IPS DF 4.7 (cell line): ENCODE measurements around the gene FNDC3B.

Experiments used
- DNase-seq: peaks from one replicate; pipeline ENCODE4 v3.0.0-alpha.2; 2013; ENCODE audit warnings: low spot score; ENCODE audit errors: extremely low read depth

The FNDC3B gene

DNA sequence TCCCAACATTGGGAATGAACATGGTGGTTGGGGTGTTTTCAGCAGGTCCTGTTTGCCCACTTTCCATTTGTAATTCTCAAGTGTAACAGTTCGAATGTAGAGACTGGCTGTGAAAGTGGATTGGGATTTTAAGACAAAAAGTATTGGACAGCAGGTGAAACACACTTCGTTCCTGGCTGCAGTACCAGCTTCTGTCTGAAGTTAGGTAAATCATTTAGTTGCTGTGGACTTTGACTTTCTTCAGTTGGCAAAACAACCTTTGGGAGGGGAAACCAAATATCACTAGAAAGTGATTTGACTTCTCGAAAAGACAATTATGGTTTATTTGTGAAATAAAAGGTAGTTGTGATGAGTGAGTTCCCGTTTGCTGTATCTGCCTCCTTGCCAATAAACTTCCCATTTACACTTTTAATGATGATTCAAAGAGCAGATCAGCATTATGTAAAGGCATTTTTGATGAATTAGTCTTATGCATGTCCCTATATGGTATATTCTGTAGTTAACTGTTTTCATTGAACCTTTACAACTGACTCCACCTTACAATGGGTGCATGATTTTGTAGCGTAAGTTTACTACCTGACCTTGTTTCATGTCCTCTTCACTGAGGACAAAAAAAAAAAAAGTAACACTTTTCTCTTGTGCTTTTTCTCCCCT is 34.0 kb downstream of the FNDC3B start:
- DNase-seq: no peak

DNA sequence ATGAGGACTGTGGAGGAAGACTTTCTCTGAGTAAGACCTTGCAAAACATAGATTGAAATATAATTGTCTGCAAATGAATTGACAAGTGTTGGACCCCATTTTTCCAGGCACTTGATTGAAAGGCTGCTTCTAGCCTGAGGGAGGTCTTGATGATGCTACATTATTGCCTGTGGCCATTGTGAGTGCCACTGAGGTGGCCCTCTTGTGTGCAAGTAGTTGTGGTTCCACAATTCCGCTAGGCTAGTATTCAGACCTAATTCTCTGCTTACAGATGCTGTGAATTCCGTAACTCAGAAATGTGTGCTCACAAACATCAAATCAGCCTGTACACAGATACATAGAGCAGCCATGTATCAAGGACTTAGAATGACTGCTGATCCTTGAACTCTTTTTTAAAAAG is 34.7 kb downstream of the FNDC3B start:
- no peak for DNase-seq

DNA sequence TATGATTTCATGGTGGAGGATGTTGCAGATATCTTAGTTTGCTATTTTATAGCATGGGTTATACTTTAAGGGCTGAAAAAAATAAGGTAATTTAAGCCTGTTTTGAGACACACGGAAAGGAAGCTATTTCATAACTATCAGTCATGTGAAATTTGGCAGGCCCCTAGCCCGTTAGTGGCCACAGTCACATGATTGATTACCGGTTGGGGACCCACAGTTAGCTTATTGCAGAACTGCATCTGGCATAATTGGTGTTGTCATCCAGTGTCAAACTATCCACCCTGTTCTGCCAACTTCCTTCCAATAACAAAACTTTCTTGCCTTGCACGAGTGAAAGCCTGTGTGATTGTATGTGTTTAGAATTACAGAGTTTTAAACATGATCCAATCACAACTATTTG is 35.2 kb downstream of the FNDC3B start:
- DNase-seq: no peak

GRCh38 chr3:172076212-172076611 is 36.8 kb downstream of the FNDC3B start:
- no peak for DNase-seq

GRCh38 chr3:172077197-172077757 is 37.9 kb downstream of the FNDC3B start:
- no peak for DNase-seq

DNA sequence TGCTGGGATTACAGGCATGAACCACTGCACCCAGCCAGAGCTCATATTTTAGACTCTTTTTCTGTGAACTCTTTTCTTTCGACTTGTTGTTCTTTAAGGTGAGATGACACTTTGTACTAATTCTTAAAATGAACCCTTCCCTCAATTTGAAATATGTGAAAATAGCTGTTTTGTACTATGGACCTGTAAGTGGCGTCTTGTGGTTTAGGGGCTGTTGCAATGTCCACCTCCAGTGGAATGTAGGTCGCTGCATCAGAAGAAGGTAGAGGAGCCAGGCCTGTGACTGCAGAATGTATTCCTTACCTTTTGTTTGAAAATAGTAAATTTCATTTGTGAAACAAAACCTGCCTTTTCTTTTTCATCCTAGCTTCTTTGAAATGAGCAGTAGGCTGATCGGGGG is 38.9 kb downstream of the FNDC3B start:
- DNase-seq: no peak

GRCh38 chr3:172078721-172079120 is 39.3 kb downstream of the FNDC3B start:
- DNase-seq: no peak

DNA sequence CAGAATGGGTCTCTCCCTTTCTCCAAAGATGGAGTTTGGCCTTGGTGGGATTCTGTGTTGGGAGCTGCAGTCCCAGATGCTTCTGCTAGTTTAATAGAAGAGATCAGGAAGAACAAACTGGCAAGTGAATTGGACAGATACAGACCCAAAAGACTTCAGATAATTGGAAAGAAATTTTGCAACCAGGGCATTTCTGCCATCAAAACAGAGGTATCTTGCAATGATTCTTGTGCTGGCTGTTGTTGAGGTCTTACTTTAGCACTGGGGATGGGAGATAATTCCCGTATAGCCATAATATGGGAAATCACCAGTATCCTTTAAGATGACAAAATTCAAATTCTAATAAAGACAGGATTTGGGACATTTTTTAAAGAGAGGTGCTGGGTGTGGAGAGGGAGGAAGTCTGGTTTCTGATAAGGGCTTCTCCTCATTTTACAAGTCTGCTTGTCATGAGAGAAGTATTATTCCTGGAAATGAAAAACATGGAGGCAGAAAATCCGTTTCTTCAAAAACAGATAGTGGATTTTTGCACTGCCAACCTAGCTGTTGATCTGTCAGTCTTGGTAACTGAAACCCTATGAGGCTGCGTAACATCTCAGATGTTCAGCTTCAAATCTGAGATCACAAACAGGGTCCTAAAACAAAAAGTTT is 40.1 kb downstream of the FNDC3B start:
- DNase-seq: no peak

- DNase-seq: no peak
Observed at GRCh38 chr3:172080503-172080902, 41.1 kb downstream of the FNDC3B start.

DNA sequence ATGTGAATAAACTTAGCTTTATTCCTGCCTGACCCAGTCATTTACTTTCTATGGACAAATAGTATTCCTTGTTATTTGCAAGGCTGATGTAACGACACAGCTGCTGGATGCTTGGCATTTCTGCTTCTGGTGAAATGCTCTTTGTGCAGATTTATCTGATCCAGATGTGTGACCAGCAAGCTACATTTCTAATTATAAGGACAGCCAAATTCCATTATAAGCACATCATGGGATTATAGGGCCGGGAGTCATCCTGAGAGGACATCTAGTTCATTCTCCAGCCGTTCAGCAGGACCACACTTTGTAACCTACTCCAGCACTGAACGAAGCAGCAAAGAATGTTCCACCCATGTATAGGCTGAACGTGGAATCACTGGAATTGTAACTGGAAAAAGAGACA is 42.9 kb downstream of the FNDC3B start:
- DNase-seq: no peak

- DNase-seq: no peak
Observed at GRCh38 chr3:172082820-172083513, 43.6 kb downstream of the FNDC3B start.

DNA sequence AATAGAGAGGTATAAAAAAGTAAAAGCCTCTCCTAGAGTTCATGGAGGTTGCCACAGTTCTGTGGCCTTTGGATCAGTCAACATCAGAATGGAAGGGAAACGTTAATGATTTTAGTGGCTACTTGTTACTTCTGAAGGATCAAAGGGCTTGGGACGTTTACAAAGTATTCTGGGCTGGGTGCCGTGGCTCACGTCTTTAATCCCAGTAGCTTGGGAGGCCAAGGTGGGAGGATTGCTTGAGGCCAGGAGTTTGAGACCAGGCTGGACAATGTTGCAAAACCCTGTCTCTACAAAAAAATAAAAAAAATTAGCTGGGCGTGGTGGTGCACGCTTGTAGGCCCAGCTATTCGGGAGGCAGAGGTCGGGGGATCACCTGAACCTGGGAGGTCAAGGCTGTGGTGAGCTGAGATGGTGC is 44.6 kb downstream of the FNDC3B start:
- no peak for DNase-seq

DNA sequence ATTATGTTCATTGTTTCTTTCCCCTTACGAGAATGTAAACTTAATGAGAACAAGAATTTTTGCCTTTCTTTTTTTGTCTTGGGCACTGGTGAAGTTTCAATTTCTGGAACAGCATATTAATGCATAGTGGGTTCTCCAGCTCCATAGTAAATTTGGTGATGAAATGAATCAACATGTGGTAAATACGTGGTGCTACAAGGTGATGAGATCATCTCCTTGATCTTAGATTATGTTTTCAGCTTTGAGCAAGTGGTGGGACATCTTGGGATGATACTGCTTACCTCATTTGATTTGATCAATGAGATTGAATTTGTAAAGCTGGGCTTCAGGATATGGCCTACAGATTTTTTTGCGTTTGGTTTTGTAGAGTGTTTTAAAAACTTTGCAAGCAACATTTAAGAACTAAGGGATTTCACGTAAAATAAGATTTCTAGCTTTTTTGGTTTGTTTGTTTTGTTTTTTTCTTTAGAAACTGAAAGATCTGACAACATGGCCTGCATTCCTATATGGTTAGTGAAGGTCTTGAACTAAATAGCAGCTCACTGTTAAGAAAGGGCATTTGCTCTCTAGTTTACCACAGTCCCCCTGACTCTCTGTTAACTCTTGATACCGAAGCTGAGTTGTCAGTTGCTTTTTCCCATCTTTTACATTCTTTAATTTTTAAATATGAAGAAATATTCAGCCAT is 45.6 kb downstream of the FNDC3B start:
- DNase-seq: no peak

DNA sequence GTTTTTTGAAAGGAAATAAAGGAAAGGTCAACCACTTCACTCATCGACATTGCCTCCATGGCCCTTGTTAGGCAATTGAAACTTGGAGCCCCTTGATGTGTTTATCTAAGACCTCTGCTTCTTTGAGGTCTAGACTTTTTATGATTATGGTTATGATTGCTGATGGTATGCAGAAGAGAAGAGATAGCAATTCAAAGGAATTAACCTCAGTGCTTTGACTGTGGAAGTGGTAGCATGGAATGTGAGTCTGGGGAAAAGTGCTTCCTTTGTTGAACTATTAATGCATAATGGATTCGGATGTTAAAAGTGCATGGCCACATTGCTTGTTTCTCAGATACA is 46.1 kb downstream of the FNDC3B start:
- no peak for DNase-seq

GRCh38 chr3:172086071-172086470 is 46.7 kb downstream of the FNDC3B start:
- no peak for DNase-seq

- no peak for DNase-seq
Observed at GRCh38 chr3:172087198-172087597, 47.8 kb downstream of the FNDC3B start.

DNA sequence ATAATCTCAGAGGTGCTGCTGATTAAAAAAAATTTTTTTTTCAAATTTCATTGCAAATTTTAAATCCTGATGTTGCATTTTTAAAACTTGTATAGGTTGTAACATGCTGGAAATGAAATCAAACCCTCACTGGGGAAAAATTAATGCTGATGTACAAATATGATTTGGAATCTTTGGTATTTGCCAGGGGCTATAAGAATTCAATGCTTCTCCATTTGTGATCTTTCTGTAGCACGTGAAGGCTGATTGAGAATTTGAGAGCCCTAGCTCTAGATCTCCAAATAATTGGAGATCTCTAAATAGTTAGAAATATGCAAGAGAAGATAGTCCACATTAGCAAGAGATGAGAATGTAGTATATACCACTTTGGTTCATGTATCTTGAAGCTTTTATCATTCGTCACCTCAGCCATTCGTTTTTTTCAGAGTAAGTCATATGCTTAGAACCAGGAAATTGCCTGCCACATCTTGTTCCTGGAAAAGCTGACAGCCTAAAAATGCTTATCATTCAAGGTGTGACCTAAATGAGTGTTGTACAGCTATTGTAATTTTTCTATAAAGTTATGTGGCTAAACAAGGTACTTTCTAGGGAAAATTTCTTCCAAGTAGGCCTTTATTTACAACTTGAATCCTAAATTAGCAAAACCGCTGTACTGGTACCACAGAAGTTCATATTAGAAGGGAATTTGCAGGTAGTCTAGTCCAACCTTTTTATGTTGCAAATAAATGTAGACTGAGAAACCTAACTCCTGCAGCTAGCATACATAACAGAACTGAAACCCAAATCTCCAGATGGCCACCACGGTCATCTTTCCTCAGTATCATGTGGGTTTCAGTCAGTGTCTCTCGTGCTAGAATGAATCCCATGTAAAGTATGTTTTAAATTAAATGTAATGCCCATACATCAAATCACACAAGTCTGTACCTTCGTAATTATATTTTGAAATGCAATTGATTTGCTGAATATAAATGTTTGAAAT is 48.5 kb downstream of the FNDC3B start:
- DNase-seq: no peak

DNA sequence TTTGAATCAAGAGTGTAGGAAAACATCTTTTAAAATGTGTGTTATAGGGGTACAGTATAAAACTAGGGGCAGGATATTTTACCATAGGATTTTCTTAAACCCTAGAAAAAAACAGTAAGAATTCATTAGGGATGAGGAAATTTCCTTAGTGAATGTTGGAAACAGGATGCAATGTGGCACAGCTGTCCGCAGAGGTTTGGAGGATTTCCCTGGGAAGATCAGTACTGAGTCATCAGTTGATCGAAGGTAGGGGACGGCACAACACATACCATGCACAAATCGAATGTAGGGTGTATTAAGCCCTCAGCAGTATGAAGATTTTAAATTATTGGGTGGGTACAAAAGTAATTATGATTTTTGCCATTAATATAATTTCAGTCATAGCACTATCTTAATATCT is 49.9 kb downstream of the FNDC3B start:
- DNase-seq: no peak

DNA sequence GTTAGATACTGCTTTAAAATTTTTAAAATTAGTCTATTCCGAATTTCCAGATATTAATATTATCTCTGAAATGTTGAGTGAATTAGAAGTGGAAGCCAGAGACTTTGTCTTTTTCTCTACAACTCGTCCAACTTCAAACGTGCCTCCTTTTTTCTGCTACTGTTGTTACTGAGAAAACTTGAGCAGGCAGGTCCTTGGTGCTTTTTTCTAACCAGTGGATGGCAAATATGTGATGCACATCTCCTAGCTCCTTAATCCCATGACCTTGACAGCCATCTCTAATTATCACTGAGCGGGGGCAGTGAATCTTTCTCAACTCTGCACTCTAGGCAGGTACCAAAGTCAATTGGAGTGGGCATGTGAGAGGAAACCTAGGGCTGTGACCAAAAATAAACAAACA is 50.7 kb downstream of the FNDC3B start:
- no peak for DNase-seq

GRCh38 chr3:172092658-172093057 is 53.3 kb downstream of the FNDC3B start:
- no peak for DNase-seq
